NT2/D1 (cell line): ENCODE results near the gene INF2.

ENCODE experiments used
- SUZ12 ChIP-seq: IDR thresholded peaks from 2 replicates; pipeline ENCODE4 v1.6.1; 2011; ENCODE audit not compliant: insufficient read length, insufficient read depth; ENCODE audit errors: extremely low read depth
- YY1 ChIP-seq: IDR thresholded peaks from 2 replicates; pipeline ENCODE4 v1.6.1; 2011; ENCODE audit not compliant: insufficient read length, insufficient read depth
- ZNF274 ChIP-seq: IDR thresholded peaks from 2 replicates; pipeline ENCODE4 v1.6.1; 2011; ENCODE audit warnings: mild to moderate bottlenecking, low read depth, low read length

GRCh38 chr14:104734051-104734587, 44.7 kb downstream of the INF2 start:
- TF ChIP-seq ZNF274 (no peak), YY1 (no peak), SUZ12 (no peak)
